K562 (cell line): ENCODE measurements around the gene DHRS3. TPM values are rescaled to one million over a fixed set of nuclear protein-coding genes. Genes with fewer than 3 reads are reported as not detected.

Experiments used
- ATAC-seq: fragments of 200-7000 bp; cut with Tn5 transposase; 3 replicates; pipeline ENCODE4 v1.9.1; 2020; ENCODE audit warnings: moderate library complexity
- BruUV-seq: library from RNA; stranded (reverse); fragments of 400-500 nt; replicated peaks from 2 replicates; lab custom pipeline; 2021; lab: Mats Ljungman, UMichigan
- CTCF ChIA-PET: fragments of 300-600 bp; formaldehyde crosslinking; extraction: SDS; loops from one replicate; lab custom pipeline; 2021; ENCODE audit warnings: low intra/inter-chr PET ratio; lab: Yijun Ruan, JAX
- POLR2A ChIA-PET: fragments of 300-600, 350-650 bp; sonication (Branson Sonifier 250); formaldehyde crosslinking; extraction: SDS; loops from one replicate; lab custom pipeline; 2021; ENCODE audit warnings: antibody characterized with exemption, inconsistent platforms; lab: Yijun Ruan, JAX
- DNase-seq, 4 experiments: peaks; one replicate each; pipeline versions ENCODE4 v3.0.0 to v3.0.0-alpha.2; 2011 to 2018; ENCODE audit warnings: low spot score in 3 of 4, mixed read lengths in 3 of 4; ENCODE audit errors: extremely low read depth in 1 of 4
- FAIRE-seq: peaks from 2 replicates; lab custom pipeline; 2011; peaks lifted over from hg19 to GRCh38; lab: Jason Lieb, UNC
- H2AFZ ChIP-seq: 2 replicates; pipeline ENCODE4 v1.6.0; 2011; ENCODE audit warnings: low read depth, low read length, control low read depth, inconsistent platforms
- H3K27ac ChIP-seq: fragments of 200-600 bp; 3 replicates; pipeline ENCODE4 v1.8.0; 2011; ENCODE audit warnings: low read depth, mild to moderate bottlenecking, control low read depth, inconsistent platforms, low read length, moderate library complexity, mixed read lengths; ENCODE audit errors: extremely low read depth
- H3K27me3 ChIP-seq, 2 experiments: fragments of 300-600 bp in 1 of 2; 2 replicates in 1 of 2; 3 replicates in 1 of 2; pipeline versions ENCODE4 v1.6.0 to v1.8.0; 2011; ENCODE audit warnings: inconsistent platforms in 2 of 2, low read length in 2 of 2, mild to moderate bottlenecking in 1 of 2, mixed read lengths in 1 of 2, moderate library complexity in 1 of 2; ENCODE audit not compliant: control insufficient read depth in 2 of 2, insufficient read depth in 2 of 2
- H3K36me3 ChIP-seq: fragments of 300-600 bp; 3 replicates; pipeline ENCODE4 v1.8.0; 2011; ENCODE audit warnings: mild to moderate bottlenecking, low read length, inconsistent platforms; ENCODE audit not compliant: control insufficient read depth, insufficient read depth
- H3K4me1 ChIP-seq, 2 experiments: fragments of 200-600 bp in 1 of 2; replicated peaks in 1 of 2; 2 replicates in 1 of 2; 3 replicates in 1 of 2; pipeline versions ENCODE4 v1.5.1 to v1.8.0; 2011; ENCODE audit warnings: inconsistent platforms in 2 of 2, low read length in 2 of 2, mild to moderate bottlenecking in 1 of 2, mixed read lengths in 1 of 2, moderate library complexity in 1 of 2; ENCODE audit not compliant: control insufficient read depth in 2 of 2, insufficient read depth in 2 of 2
- H3K4me2 ChIP-seq: 2 replicates; pipeline ENCODE4 v1.6.1; 2011; ENCODE audit warnings: low read length, control low read depth, inconsistent platforms, mixed read lengths; ENCODE audit not compliant: insufficient read depth
- H3K4me3 ChIP-seq: fragments of 200-600 bp; sonication (generic), shearing (Covaris generic); 2 replicates; pipeline ENCODE4 v1.5.1; 2016; ENCODE audit warnings: control low read depth, inconsistent platforms
- H3K79me2 ChIP-seq: fragments of 200-600 bp; 3 replicates; pipeline ENCODE4 v1.8.0; 2011; ENCODE audit warnings: low read length, inconsistent platforms; ENCODE audit not compliant: control insufficient read depth, insufficient read depth
- H3K9ac ChIP-seq, 2 experiments: 2 replicates each; pipeline versions ENCODE4 v1.6.0 to v1.6.1; 2011; ENCODE audit warnings: low read depth in 2 of 2, low read length in 2 of 2, control low read depth in 1 of 2, inconsistent platforms in 1 of 2, mild to moderate bottlenecking in 1 of 2, mixed read lengths in 1 of 2; ENCODE audit not compliant: insufficient read depth in 1 of 2
- H3K9me1 ChIP-seq: one replicate; pipeline ENCODE4 v1.6.0; 2011; ENCODE audit warnings: inconsistent platforms, mild to moderate bottlenecking, low read length, moderate library complexity; ENCODE audit not compliant: control insufficient read depth, insufficient read depth
- H3K9me3 ChIP-seq: replicated peaks from 2 replicates; pipeline ENCODE4 v1.5.1; 2011; ENCODE audit warnings: low read depth, low read length, inconsistent platforms; ENCODE audit not compliant: control insufficient read depth, insufficient read depth
- H4K20me1 ChIP-seq: replicated peaks from 2 replicates; pipeline ENCODE4 v1.6.1; 2011; ENCODE audit warnings: low read length, inconsistent platforms, mixed read lengths; ENCODE audit not compliant: control insufficient read depth, insufficient read depth
- BCLAF1 ChIP-seq, 2 experiments: fragments of 450-650 bp in 1 of 2; IDR thresholded peaks; 2 replicates each; pipeline ENCODE4 v1.6.1; 2011 to 2017; ENCODE audit warnings: low read depth in 2 of 2, antibody characterized with exemption in 1 of 2, borderline replicate concordance in 1 of 2, low read length in 1 of 2, mild to moderate bottlenecking in 1 of 2, mixed read lengths in 1 of 2; ENCODE audit not compliant: control insufficient read depth in 1 of 2
- CAMTA2 ChIP-seq: fragments of 250-450 bp; sonication (Bioruptor Pico); conservative IDR thresholded peaks from 2 replicates; pipeline ENCODE4 v1.5.1; 2022
- DMBX1 ChIP-seq: fragments of 250-450 bp; sonication (Bioruptor Pico); IDR thresholded peaks from 2 replicates; pipeline ENCODE4 v1.8.0; 2022; ENCODE audit warnings: inconsistent platforms, mild to moderate bottlenecking, moderate library complexity, borderline replicate concordance
- FOS ChIP-seq: IDR thresholded peaks from 3 replicates; pipeline ENCODE4 v1.6.1; 2011; ENCODE audit not compliant: insufficient read length; ENCODE audit errors: extremely low read depth
- HDAC1 ChIP-seq, 2 experiments: fragments of 450-650 bp; IDR thresholded peaks; 2 replicates each; pipeline ENCODE4 v1.6.1; 2016 to 2017; ENCODE audit warnings: inconsistent platforms in 1 of 2, mild to moderate bottlenecking in 1 of 2, moderate library complexity in 1 of 2
- HSF4 ChIP-seq: fragments of 250-450 bp; sonication (Bioruptor Pico); IDR thresholded peaks from 2 replicates; pipeline ENCODE4 v2.1.2; 2022; ENCODE audit warnings: mild to moderate bottlenecking, moderate library complexity, borderline replicate concordance
- MLLT1 ChIP-seq, 2 experiments: fragments of 450-650 bp; IDR thresholded peaks; 2 replicates each; pipeline ENCODE4 v1.6.1; 2016
- NCOA1 ChIP-seq: fragments of 450-650 bp; IDR thresholded peaks from 2 replicates; pipeline ENCODE4 v1.6.1; 2016; ENCODE audit warnings: low read depth
- NFIC ChIP-seq: fragments of 450-650 bp; IDR thresholded peaks from 2 replicates; pipeline ENCODE4 v1.6.1; 2017; ENCODE audit warnings: mild to moderate bottlenecking, inconsistent platforms
- NFRKB ChIP-seq: fragments of 450-650 bp; IDR thresholded peaks from 2 replicates; pipeline ENCODE4 v1.6.1; 2016; ENCODE audit warnings: low read depth
- RBM34 ChIP-seq: fragments of 200-400 bp; formaldehyde crosslinking; IDR thresholded peaks from 2 replicates; pipeline ENCODE4 v1.6.1; 2018; ENCODE audit warnings: low read length, borderline replicate concordance; ENCODE audit not compliant: insufficient read depth
- THRA ChIP-seq: fragments of 450-650 bp; IDR thresholded peaks from 2 replicates; pipeline ENCODE4 v1.6.1; 2017; ENCODE audit warnings: mild to moderate bottlenecking, moderate library complexity
- WGBS: fragments of 100-300 bp; shearing (Covaris generic); methylation state at CpG from one replicate; pipeline ENCODE4 v1.1.6; 2016; ENCODE audit warnings: low coverage, mixed read lengths; ENCODE audit not compliant: insufficient coverage; ENCODE audit errors: missing lambda C conversion rate; 5-methylcytosine and 5-hydroxymethylcytosine counted together
- in situ Hi-C: fragments of 300-500 bp; cut with MboI; formaldehyde crosslinking; loops from 4 replicates; pipeline ENCODE4 v1.15.0; 2018; ENCODE audit warnings: inconsistent platforms, mixed read lengths
- intact Hi-C: fragments of 100-400 bp; cut with micrococcal nuclease; formaldehyde crosslinking; loops from 2 replicates; pipeline ENCODE4 v1.14.2; 2022
- polyA plus RNA-seq, 8 experiments: library from polyadenylated mRNA; depleted of rRNA in 4 of 8; stranded (reverse) in 5 of 8; unstranded in 3 of 8; fragments of >200 nt; fragmentation: Nextera tagmentation in 2 of 8; fragmentation: Illumina TruSeq in 1 of 8; extraction: Ambion mirVana in 2 of 8; extraction: Trizol in 1 of 8; gene quantifications; 2 replicates each; pipeline versions ENCODE4 v1.2.1 to v1.2.3, GENCODE V29; 2011 to 2014; ENCODE audit warnings: inconsistent platforms in 1 of 8, missing spikeins in 1 of 8
- total RNA-seq, 7 experiments: library from RNA; depleted of rRNA in 6 of 7; stranded (reverse); fragments of >200 nt in 6 of 7; fragmentation: Illumina TruSeq in 2 of 7; extraction: Trizol in 2 of 7; gene quantifications; 2 replicates each; pipeline versions ENCODE4 v1.2.1 to v1.2.3, GENCODE V29; 2011 to 2021; ENCODE audit warnings: low replicate concordance in 1 of 7
- TF ChIP-seq, protein P1 (sequence below): fragments of 450-650 bp; conservative IDR thresholded peaks from 2 replicates; pipeline ENCODE4 v1.6.1; 2016; ENCODE audit warnings: missing genetic modification characterization, low read depth, mild to moderate bottlenecking, missing compliant biosample characterization, moderate library complexity

DHRS3 gene
- total and polyA plus RNA-seq, 9 of the 15 experiments (the other 6 are each of a cell fraction or from before 2014, with no cell fraction given), result 21.0 to 116 (median 58.7) TPM

DNA sequence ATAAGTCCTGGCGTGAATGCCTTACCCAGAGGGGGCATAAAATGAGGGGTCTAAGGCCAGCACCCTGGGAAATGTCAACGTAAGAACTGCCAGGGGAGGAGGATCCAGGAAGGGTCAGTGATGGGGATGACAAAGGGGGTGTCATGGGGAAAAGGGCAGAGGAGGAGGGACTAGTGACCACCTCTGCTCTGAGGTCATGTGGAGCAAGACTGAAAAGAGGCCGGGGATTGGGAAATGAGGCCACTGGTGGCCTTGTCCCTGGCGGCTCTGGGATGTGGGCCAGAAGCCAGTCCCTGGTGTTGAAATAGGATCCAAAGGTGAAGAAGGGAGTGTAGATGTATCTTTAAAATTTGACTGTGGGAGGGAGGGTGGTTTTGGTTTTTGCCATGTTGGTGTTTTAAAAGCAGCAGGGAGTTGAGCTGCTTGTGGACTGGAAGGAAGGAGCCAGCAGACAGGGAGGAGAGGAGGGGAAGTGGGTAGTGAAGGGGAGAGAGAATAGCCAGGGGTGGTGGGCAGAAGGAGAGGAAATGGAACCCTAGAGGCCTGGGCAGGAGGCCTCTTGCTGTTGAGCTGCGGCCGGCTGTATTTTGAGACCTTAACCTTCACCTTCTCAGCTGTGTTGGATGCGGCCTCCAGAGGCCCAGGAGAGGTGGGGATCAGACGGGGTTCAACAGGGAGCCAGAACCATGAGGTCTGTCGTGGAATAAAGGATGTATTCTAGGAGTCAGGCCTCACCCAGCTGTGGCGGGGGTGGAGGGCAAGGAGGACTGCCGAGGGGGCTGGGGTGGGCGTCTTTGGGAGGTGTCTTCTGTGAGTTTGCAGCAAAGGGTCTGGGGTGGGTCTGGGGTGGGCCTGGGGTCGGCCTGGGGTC lies 92.5 kb downstream of the DHRS3 start:
- peak overlapping the region; percentile 29 to 89; a peak in 3 of 4 replicates for H3K9ac ChIP-seq
- no peaks in the 10 kb centered on the region for H3K79me2 ChIP-seq
- H3K4me2 ChIP-seq, result no peak overlapping the region
- H3K4me1 ChIP-seq, result peaks cover 32 to 41% of the 10 kb centered on the region in 2 experiments
- H3K36me3 ChIP-seq, result no peaks in the 10 kb centered on the region
- ChIA-PET CTCF (no interaction called here), POLR2A (interaction anchor here (1.5 kb wide), 1 partner anchor 9 kb away, joined by 4 read pairs; no protein-coding TSS in a partner anchor)
- ATAC-seq (no peak), DNase-seq (peak in 1 of 4 experiments; percentile 39), FAIRE-seq (no peak)
- no peaks in the 10 kb centered on the region for H3K9me3 ChIP-seq
- no peak overlapping the region for H3K4me3 ChIP-seq
- H3K27ac ChIP-seq, result peak overlapping the region; percentile 41
- H3K27me3 ChIP-seq, result no peaks in the 10 kb centered on the region
- no TSS peak for BruUV-seq
- no peaks in the 10 kb centered on the region for H4K20me1 ChIP-seq
- in situ Hi-C loops (no loop called here), intact Hi-C loops (loop anchor here (5.0 kb wide), 3 partner anchors 48 to 92 kb away; partner anchors contain the start of gene DHRS3)
- H3K9me1 ChIP-seq, result no peaks in the 10 kb centered on the region
- WGBS, result 62% methylated on average over 12 of the region's 13 CpGs
- H2AFZ ChIP-seq, result peak overlapping the region; percentile 85
- TF ChIP-seq BCLAF1 (IDR thresholded peaks at IDR 0.05; ENCODE audit: borderline replicate concordance in 1 of 2, control insufficient read depth in 1 of 2, low read depth in 2 of 2, low read length in 1 of 2) (no peak), NFIC (peak; percentile 13; the same call in 1 of the 2 replicates), FOS (no peak), CAMTA2 (no peak), RBM34 (no peak), NCOA1 (no peak), NFRKB (peak; percentile 48; the same call in 1 of the 2 replicates), THRA (no peak), DMBX1 (CRISPR knock-in tag) (peak; percentile 54; the same call in 1 of the 2 replicates), HDAC1 (IDR thresholded peaks at IDR 0.05) (0 out of 4 replicates have a peak, but pooled peaks of 1 of the 2 experiments have one; percentile 15), HSF4 (CRISPR knock-in tag) (no peak), MLLT1 (IDR thresholded peaks at IDR 0.05) (0 out of 4 replicates have a peak, but pooled peaks of 1 of the 2 experiments have one; percentile 32)
- TF ChIP-seq, protein P1, sequence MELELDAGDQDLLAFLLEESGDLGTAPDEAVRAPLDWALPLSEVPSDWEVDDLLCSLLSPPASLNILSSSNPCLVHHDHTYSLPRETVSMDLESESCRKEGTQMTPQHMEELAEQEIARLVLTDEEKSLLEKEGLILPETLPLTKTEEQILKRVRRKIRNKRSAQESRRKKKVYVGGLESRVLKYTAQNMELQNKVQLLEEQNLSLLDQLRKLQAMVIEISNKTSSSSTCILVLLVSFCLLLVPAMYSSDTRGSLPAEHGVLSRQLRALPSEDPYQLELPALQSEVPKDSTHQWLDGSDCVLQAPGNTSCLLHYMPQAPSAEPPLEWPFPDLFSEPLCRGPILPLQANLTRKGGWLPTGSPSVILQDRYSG (tag), result no peak
